Measurements from ENCODE around the gene UBE2J2.

UBE2J2 gene

DNA sequence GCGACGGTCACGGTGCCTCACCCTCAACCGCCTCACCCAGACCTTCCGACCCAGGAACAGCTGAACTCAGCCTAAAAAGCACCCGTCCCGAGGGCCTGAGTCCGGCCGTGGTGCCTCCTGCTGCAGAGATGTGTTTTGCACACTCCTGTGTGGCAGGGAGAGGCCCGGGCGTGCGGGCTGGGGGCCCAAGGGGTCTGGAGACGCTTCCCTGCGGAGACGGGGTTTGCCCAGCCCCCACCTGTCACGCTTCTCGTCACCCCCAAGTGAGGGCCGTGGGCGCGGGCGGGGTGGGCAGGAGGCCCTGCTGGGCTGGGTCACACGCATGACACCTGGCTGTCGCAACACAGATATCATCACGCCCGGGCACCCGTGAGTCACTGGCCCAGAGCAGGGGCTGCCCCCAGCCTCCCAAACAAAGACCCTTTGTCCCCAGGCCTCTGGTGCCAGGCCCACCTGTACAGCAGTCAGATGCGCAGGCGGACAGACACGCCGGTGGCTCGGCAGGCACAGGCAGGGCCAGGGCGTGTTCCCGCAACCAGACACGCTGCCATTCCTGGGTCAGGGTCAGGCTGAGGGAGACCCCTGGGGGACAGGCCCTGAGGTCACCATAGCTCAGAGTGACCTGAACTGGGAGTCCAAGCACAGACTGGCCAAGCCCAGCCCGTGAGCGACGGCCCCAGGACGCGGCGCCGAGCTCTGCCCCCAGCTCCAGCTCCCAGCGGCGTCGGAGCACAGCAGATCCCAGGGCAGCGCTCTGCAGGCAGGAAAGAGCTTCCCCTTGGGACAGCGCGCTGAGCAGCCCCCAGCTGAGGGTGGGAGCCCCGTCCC lies 35.6 kb downstream of the UBE2J2 start:
- FAIRE-seq: no peak

DNA sequence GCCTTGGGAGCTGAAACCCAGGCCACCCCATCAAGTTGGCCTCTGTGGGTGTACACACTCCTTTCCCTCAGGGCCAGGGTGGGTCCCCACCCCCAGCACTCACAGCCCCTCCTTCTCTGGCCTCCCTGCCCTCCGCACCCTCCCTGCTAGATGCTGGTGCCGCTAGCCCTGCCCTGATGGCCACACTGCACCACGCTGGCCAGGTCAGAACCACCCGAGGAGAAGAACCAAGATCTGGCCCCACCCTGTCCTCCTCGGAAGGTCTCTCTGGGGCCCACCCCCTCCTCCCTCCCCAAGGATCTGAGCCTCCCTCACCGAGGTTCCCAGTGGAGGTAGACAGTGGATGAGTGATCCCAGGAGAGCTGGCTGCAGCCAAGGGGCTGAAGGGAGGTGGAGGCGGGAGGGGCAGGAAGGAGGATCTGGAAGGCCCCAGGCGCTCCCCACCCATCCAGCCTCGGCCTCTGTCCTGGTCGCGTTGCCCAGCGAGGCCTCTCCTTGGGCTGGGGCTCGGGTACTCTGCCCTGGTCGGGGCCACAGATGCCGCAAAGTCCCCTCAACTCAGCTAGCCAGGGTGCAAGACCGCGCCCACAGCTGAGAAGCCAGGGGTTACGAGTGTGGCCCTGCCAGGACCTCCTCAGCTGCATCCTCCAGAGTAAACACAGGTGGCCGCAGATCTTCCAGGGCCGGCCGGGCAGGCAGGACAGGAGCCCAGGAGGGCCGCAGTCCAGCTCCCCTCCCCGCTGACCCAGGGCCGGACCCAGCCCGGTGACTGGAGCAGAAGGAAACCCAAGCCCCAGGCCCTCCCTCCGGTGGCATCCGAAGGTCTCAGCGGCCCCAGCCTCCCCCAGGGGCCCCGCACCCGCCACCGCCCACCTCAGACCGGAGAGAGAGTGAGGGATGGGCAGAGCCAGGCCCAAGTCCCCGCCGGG lies 36.4 kb downstream of the UBE2J2 start:
- FAIRE-seq: no peak

DNA sequence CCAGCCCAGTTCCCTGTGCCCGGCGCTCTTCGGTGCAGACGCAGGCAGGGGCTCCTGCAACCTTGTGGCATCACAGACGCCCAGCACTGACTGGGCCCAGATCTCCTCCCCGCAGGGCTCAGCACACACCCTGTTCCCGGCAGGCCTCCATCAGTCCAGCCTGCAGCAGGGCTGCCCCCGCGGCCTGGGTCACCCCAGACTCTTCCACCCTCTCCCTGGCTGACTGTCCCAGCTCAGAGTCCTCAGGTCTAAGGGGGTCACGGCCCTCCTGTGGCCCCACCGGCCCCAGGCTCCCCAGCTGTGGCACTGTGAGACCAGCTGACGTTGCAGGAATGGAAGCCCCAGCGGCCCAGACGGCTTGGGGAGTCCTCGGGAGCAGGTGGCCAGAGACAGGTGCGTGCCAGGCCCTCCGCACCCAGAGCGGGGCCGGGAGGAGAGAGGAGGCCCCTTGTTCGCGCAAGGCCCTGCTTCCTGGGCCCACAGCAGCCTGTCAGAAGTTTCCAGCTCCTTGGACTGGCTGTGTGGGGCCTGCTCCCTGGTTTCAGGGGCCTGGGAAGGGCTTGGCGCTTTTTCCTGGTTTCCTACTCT lies 37.4 kb downstream of the UBE2J2 start:
- no peak for FAIRE-seq

DNA sequence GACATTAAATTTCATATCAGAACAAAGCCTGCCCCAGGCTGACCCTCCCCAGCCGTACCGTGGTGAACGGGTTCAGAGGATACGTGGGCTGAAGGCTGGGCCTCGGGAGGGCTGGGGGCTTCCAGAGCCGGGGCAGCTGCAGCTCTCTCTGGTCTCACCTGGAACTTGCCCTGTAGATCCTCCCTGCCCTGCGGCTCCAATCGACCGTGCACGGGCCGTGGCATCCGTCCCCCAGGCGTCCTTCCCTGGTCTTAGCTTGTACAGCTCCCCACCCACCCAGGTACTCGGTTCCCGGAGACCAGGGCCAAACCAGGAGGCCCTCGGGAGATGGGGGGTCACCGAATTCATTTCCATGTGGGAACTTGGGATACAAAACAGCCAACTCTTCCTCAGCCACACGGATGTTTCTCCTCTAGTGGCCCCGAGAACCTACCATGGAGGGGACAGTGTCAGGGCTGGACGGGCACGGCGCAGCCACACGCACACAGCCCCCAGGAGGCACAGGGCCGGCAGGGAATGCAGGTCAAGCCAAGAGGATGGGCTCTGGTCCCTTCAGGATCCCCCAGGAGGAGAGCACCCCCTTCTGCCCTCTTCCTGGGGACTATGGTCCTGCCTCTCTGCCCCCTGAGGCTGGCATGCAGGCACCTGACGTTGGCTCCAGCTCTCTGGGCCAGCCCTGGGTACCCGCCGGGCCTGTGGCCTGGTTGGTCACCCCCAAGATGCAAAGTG lies 38.5 kb downstream of the UBE2J2 start:
- no peak for FAIRE-seq

DNA sequence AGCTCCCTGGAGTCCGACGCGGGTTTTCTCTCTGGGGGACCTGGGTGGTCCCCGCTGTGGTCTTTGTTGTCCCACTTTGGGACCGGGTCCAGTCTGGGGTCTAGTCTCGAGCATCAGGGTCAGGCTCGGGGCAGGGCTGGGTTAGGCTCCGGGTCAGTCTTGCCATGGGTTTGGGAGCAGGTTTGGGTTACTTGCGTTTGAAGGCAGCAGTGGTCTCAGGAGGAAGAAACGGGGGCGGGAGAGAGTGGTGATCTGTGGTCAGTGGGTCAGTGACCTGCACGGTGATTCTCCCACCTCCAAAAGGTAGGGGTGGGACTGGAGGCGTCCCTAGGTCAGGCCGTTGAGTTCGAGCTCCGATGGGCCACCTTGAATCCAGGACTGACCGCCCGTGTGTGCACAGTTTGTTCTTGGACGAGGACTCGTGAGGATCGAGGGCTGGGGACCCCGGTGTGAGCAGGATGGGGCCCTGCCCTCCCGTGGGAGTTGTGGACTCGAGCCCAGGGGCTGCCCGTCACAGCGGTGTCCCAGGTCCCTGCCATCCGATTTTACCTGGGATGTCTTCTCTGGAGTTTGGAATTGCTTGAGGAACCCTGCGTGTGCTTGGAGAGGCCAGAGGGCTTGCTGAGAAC lies 39.4 kb downstream of the UBE2J2 start:
- no peak for FAIRE-seq

DNA sequence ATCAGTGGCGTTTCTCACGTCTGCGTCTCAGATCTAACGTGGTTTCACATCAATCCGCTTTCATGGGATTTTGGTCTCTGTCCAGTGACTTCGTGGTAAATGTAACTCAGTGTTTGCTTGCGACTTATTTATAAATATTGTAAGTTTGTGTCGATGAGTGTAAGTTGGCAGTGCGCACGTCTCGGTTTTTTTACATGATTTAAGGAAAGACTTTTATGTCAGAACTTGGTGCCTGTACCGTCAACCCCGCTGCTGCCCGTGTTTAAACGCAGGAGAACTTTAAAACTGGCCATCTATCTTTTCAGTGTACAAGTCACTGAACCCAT lies 40.1 kb downstream of the UBE2J2 start:
- FAIRE-seq: no peak

DNA sequence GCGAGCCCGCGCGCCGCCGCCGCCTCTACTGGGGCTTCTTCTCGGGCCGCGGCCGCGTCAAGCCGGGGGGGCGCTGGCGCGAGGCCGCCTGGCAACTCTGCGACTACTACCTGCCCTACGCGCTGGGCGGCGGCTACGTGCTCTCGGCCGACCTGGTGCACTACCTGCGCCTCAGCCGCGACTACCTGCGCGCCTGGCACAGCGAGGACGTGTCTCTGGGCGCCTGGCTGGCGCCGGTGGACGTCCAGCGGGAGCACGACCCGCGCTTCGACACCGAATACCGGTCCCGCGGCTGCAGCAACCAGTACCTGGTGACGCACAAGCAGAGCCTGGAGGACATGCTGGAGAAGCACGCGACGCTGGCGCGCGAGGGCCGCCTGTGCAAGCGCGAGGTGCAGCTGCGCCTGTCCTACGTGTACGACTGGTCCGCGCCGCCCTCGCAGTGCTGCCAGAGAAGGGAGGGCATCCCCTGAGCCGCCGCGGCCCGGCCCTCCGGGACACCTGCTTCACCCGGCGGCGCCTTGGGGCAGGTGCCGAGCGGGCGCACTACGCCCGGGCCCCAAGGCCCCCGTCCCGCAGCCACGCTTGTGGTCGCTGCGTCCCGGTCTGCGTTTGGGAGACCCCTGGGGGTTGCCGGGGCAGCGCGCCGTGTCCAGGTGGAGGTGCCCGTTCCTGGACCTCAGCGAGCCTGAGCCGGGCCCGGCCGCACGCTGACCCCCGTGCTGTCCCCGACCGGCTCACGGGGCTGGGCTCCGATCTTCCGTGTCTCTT lies 40.7 kb downstream of the UBE2J2 start:
- FAIRE-seq: no peak

DNA sequence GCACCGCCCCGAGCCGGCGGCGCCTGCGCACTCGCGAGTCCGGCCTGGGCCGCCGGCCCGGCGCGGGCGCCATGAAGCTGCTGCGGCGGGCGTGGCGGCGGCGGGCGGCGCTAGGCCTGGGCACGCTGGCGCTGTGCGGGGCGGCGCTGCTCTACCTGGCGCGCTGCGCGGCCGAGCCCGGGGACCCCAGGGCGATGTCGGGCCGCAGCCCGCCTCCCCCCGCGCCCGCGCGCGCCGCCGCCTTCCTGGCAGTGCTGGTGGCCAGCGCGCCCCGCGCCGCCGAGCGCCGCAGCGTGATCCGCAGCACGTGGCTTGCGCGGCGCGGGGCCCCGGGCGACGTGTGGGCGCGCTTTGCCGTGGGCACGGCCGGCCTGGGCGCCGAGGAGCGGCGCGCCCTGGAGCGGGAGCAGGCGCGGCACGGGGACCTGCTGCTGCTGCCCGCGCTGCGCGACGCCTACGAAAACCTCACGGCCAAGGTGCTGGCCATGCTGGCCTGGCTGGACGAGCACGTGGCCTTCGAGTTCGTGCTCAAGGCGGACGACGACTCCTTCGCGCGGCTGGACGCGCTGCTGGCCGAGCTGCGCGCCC lies 41.4 kb downstream of the UBE2J2 start, which contains the start of gene B3GALT6:
Gene B3GALT6 (plus strand): TSS at position 30 of the 588 bp plus-strand sequence. CDS start 42 bp downstream, at position 72.
- FAIRE-seq: no peak

DNA sequence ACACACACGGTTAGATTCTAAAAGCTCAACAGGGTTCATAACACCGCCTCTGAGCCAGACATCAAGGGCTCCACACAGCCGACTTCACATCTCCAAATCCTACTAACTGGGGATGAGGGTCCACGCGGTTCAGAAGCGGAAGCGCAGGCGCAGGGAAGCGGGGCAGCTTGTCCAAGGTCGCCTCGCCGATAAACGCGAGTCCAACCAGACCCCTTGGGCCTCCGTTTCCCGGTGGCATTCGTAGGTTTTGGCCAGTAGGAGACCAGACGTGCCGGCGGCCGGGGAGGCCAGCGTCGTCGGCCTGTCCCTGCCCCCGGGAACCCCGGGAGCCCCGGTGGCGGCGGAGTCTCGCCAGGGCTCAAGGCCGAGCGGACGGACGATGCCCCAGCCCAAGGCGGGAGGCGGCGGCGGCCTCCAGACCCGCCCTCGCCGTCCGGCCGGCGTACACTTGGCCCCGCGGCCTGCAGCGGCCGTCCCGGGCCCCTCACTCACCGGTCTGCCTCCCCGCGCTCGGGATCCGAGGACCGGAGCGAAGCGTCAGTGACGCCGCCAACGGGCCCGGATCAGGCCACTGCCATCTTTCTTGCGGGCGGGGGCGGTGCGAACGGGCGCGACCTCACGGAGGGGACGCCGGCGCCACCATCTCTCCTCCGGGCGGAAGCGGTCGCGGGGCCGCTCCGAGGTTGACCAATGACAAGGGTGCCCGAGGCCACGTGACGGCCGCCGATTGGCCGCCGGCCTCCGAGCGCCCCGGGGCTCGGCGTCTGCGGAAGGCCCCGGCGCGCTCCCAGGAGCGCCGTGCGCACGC lies 42.0 kb downstream of the UBE2J2 start, which contains the start of gene SDF4:
Gene SDF4 (minus strand): TSS at position 602 of the 808 bp plus-strand sequence. CDS start 3,229 bp downstream, outside the sequence.
- FAIRE-seq: no peak

DNA sequence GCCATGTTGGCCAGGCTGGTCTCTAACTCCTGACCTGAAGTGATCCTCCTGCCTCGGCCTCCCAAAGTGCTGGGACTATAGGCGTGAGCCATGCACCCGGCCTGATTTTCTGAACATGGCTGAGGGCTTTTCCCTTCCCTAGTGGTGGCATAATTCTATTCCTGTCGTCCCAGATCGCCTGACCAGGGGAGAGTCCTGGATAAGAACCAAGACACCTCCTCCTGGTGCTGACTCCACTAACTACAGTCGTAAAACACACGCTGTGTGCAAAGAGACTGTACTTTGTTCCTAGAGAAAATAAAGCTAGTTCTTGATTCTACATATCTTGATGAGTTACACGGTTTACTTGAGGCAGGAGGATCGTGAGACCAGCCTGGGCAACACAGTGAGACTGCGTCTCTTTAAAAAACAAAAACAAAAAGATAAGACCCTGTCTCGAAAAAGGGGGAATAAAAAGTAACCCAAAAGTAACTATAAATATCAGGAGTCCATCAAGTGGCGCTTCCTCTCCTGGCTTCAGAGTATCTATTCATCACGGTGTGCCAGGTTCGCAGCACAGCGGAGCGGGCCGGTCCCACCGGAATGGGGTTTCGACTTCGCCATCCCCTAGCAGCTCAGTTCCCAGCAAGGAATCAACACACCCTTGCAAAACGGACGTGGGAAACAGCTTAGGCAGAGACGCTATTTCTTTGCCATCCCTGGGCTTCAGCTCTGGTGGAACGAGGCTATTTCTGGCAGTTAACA lies 42.8 kb downstream of the UBE2J2 start:
- FAIRE-seq: peak; percentile 48

DNA sequence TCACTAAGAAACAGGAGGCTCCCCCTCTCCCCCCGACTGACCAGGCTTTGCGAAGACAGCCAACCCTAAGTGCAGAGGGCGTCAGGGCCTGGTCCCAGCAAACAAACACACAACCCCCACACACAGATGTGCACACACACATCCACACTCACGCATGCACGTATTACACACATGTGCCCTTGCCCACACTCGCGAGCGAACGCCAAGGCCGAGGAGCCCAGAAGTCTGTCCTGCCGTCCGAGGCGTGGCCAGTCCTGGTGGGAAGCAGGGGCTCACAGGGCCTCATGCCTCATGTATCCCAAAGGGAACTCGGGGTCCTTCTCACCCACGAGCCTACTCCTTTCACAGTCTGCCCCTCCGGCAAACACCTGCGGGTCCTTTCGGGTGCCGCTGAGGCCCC lies 43.9 kb downstream of the UBE2J2 start:
- no peak for FAIRE-seq

DNA sequence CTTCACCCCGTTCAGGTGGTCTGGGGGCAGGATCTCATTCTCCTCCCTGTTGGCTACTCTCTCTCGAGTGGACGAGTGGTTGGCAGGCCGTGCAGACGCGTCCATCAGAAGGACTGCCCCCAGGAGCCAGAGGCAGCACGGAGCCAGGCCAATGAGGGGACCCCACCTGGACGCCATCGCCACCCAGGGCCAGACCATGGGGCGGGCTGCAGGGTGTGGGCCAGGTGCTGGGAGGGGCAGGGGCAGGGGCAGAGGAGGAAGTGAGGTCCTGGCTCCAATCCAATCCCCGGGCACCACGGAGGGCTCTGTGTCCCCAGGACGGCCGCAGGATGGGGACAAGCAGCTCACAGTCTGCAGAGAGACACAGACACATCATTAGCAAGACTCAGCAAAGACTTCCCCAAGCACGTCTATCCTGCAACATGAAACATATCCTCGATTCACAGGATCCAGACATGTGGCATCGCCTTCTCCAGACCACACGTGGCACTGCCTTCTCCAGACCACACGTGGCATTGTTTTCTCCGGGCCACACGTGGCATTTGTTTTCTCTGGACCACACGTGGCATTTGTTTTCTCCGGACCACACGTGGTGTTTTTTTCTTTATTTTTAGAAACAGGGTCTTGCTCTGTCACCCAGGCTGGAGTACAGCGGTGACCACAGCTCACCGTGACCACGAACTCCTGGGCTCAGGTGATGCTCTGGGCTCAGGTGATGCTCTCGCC lies 44.9 kb downstream of the UBE2J2 start:
- no peak for FAIRE-seq

DNA sequence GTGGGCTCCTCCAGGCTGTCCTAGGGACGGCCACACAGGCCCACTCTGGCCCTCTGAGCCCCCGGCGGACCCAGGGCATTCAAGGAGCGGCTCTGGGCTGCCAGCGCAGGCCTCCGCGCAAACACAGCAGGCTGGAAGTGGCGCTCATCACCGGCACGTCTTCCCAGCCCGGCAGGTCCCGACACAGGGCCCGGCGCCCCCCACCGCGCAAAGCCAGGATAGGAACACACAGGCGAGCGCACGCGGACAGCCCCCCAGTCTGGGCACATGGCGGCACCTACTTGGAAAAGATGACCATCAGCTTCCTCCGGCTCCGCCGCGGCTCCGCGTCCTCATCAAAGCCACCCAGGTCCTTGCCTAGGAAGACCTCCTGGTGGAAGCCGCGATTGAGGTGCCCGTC lies 45.5 kb downstream of the UBE2J2 start:
- no peak for FAIRE-seq

DNA sequence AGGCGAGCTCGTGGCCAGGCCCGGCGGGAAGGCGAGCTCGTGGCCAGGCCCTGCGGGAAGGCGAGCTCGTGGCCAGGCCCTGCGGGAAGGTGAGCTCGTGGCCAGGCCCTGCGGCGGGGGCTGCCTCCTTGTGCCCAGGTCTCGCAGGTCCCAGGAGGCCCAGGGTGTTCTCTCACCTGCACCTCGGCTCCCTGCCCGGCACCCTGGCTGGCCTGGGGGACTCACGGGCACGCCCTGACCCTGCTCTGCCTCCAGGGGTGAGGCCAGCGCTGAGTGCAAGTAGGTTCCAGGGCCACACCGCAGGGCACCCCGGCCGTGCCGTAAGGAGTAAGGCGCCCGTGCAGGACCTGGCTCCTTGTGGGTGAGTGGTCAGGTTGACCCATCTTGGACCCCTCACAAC lies 46.3 kb downstream of the UBE2J2 start:
- FAIRE-seq: no peak

DNA sequence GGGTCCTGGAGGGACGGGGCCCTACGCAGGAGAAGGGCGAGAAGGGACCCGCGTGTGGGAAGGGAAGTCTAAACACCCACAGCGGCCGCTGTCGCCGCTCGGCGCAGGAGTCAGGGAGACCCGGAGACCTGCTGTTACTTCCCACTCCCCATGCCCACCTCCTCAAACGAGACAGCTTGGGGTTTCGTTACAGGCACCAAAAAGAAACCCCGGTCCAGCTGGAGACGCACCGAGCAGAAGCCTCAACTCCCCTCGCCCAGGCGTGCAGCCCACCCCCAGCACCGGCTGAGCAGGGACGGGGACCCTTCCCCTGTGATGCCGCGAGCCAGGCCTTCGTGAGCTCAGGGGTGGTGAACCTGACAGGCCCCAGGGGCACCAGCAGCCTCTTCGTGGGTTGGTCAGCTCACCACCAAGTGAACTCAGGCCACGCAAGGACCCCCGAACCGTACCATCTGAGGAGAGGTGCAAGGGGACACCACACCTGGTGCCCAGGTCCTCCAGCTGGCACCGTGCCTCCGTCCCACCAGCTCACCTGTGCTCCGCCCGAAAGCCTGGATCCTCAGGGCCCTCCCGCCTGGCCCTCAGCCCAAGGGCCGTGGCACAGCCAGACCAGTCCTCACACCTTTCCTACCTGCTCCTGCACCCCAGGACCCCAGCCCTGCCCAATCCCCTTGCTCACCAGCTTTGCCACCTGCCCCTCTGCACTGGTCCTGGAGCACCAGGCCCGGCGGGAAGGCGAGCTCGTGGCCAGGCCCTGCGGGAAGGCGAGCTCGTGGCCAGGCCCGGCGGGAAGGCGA lies 46.9 kb downstream of the UBE2J2 start:
- no peak for FAIRE-seq

DNA sequence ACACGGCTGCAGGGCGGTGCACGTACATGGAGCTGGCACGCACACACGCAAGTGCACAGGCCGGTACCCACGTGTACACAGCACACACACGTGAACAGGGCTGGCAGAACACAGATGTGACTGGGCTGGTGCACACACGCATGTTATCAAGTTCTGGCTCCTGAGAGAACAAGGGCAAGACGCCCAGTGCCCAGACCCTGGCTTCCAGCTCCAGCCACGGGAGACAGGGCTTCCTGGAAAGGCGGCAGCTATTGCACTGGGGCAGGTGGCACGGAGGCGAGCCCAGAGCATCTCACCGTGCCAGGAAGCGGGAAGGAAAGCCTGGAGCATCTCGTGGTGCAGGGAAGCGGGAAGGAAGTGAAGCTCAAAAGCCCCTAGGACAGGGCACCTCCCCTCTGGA lies 47.7 kb downstream of the UBE2J2 start:
- FAIRE-seq: no peak

DNA sequence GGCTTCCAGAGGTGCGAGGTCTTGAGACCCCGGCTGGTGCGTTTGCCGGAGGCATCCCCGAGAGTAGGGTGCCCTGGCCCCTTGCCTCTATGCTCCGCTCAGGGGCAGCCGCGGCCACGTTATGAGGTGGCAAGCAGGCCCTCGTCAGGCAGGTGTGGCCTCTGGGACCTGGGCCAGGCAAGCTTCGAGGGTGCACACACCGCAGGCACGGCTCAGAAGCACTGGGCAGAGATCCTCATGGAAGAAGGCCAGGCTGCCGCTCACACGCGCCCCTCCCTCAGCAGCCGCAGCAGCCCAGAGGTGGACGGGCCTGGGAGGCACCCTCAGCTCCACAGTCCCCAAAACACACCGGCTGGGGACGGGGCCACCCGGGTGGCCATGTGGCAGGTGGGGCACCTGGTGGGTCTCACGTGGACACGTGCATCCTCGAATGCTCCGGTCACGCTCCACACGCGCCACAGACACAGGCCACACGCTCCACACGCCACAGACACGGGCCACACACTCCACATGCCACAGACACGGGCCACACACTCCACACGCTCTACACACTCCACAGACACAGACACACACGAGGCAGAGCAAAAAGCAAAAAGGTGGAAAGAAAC lies 48.3 kb downstream of the UBE2J2 start:
- FAIRE-seq: no peak

Measured in A204.1 (cell line).